ENCODE measurements around the gene TUFT1. TPM values are rescaled to one million over a fixed set of nuclear protein-coding genes. Genes with fewer than 3 reads are reported as not detected.

Gene TUFT1
- total RNA-seq, 4 donors from 2014 or later: 3.3 to 8.1 (median 5.3) TPM

DNA sequence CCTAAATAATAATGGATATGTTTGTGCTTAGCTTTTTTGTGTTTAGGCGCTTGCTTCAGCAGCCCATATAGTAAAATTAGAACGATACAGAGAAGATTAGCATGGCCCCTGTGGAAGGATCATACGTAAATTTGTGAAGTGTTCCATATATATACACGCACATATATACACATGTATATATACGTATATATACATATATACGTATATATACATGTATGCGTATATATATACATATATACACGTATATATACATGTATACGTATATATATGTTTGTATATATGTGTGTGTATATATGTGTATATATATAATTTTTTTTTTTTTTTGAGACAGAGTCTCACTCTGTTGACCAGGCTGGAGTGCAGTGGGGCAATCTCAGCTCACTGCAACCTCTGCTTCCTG is 89.2 kb downstream of the TUFT1 start:
- no peak for DNase-seq (ENCODE audit: low spot score in 2 of 2)
- 86 to 87% methylated on average over 9 of the region's 9 CpGs for WGBS, 2 donors
- TF ChIP-seq, protein P1, sequence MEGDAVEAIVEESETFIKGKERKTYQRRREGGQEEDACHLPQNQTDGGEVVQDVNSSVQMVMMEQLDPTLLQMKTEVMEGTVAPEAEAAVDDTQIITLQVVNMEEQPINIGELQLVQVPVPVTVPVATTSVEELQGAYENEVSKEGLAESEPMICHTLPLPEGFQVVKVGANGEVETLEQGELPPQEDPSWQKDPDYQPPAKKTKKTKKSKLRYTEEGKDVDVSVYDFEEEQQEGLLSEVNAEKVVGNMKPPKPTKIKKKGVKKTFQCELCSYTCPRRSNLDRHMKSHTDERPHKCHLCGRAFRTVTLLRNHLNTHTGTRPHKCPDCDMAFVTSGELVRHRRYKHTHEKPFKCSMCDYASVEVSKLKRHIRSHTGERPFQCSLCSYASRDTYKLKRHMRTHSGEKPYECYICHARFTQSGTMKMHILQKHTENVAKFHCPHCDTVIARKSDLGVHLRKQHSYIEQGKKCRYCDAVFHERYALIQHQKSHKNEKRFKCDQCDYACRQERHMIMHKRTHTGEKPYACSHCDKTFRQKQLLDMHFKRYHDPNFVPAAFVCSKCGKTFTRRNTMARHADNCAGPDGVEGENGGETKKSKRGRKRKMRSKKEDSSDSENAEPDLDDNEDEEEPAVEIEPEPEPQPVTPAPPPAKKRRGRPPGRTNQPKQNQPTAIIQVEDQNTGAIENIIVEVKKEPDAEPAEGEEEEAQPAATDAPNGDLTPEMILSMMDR (IDR thresholded peaks at IDR 0.05): no peak
- no peak for TF ChIP-seq POLR2A (IDR thresholded peaks at IDR 0.05)
- TF ChIP-seq EP300 (IDR thresholded peaks at IDR 0.05): no peak
- H3K4me3 ChIP-seq: no peak overlapping the region
- no peak overlapping the region for H3K27ac ChIP-seq
- H3K36me3 ChIP-seq: peaks cover 0 to 5% (median 0%) of the 10 kb centered on the region in 3 donors
- H3K27me3 ChIP-seq: no peaks in the 10 kb centered on the region
- peaks cover 0 to 12% (median 0%) of the 10 kb centered on the region in 4 donors for H3K4me1 ChIP-seq
- no peaks in the 10 kb centered on the region for H3K9me3 ChIP-seq

Small RNA genes within 50 kb of the gene (small RNA-seq; reads per million reads assigned to genes)
- gene MIR554 (not detected), gene RF00405 (not detected), gene RNU6-1062P (not detected)

Other genes starting within 250 kb of the TUFT1 start
- 100 to 1,000 TPM in 1 of 4 donors, 10 to 100 TPM in 3; 69.9 to 100 (median 72.3) TPM for gene PI4KB, start 212.9 kb upstream of the TUFT1 start, total RNA-seq
- gene RFX5, start 193.1 kb upstream of the TUFT1 start, total RNA-seq: 10 to 100 TPM; 17.7 to 45.0 (median 32.8) TPM
- 100 to 1,000 TPM in 3 of 4 donors, 10 to 100 TPM in 1; 65.7 to 159 (median 130) TPM for gene SELENBP1, start 167.6 kb upstream of the TUFT1 start, total RNA-seq
- gene PSMB4, start 140.7 kb upstream of the TUFT1 start, total RNA-seq: 100 to 1,000 TPM; 219 to 267 (median 232) TPM
- 10 to 100 TPM; 67.2 to 81.0 (median 72.7) TPM for gene POGZ, start 80.8 kb upstream of the TUFT1 start, total RNA-seq
- gene CGN, start 28.9 kb upstream of the TUFT1 start, total RNA-seq: 1 to 10 TPM in 3 of 4 donors, under 1 TPM in 1; 0.63 to 4.9 (median 2.0) TPM
- 10 to 100 TPM; 35.7 to 44.6 (median 41.7) TPM for gene SNX27, start 71.7 kb downstream of the TUFT1 start, total RNA-seq
- not detected for gene CELF3, start 176.5 kb downstream of the TUFT1 start, total RNA-seq
- not detected for gene RIIAD1, start 181.2 kb downstream of the TUFT1 start, total RNA-seq
- gene MRPL9, start 223.2 kb downstream of the TUFT1 start, total RNA-seq: 10 to 100 TPM; 47.1 to 74.1 (median 58.7) TPM

All from tibial nerve (tissue), 4 donors.